ENCODE measurements around the gene BORCS6. TPM values are rescaled to one million over a fixed set of nuclear protein-coding genes. Genes with fewer than 3 reads are reported as not detected.

Gene BORCS6
- total and polyA plus RNA-seq, 4 donors, result 4.1 to 6.8 (median 5.7) TPM

- no peak for TF ChIP-seq JUND (IDR thresholded peaks at IDR 0.05)
- TF ChIP-seq GABPA (IDR thresholded peaks at IDR 0.05 in 1 of 2, conservative IDR thresholded peaks at IDR 0.05 in 1 of 2), result no peak
- TF ChIP-seq MAX (IDR thresholded peaks at IDR 0.05), result no peak
- no peak for TF ChIP-seq HNF4A (conservative IDR thresholded peaks at IDR 0.05)
- no peak for TF ChIP-seq FOXA1 (IDR thresholded peaks at IDR 0.05)
- TF ChIP-seq ZBTB33 (IDR thresholded peaks at IDR 0.05), result no peak
- TF ChIP-seq EGR1 (IDR thresholded peaks at IDR 0.05; ENCODE audit: low read depth in 2 of 2), result no peak
- TF ChIP-seq ATF3 (IDR thresholded peaks at IDR 0.05), result no peak
- TF ChIP-seq CTCF (IDR thresholded peaks at IDR 0.05; ENCODE audit: low read depth, low read length, missing input control), result no peak
- TF ChIP-seq TAF1 (conservative IDR thresholded peaks at IDR 0.05), result no peak
- no peak for TF ChIP-seq REST (IDR thresholded peaks at IDR 0.05)
- TF ChIP-seq NR2F2 (IDR thresholded peaks at IDR 0.05), result no peak
- TF ChIP-seq RXRA (IDR thresholded peaks at IDR 0.05), result no peak
- TF ChIP-seq YY1 (IDR thresholded peaks at IDR 0.05), result no peak
- no peak for TF ChIP-seq FOXA2 (IDR thresholded peaks at IDR 0.05)
- no peak for TF ChIP-seq SP1 (IDR thresholded peaks at IDR 0.05)
- no peak for TF ChIP-seq HNF4G (IDR thresholded peaks at IDR 0.05)
- TF ChIP-seq RAD21 (IDR thresholded peaks at IDR 0.05), result no peak
- DNase-seq (ENCODE audit: low spot score), result no peak
- Histone ChIP-seq H3K27ac (ENCODE audit: low read depth in 1 of 2, low read length in 2 of 2) (no peak overlapping the region), H3K4me1 (ENCODE audit: control insufficient read depth in 4 of 4, insufficient read depth in 4 of 4, low read length in 3 of 4) (peaks cover 10 to 25% (median 18%) of the 10 kb centered on the region in 4 donors), H3K36me3 (ENCODE audit: control insufficient read depth in 4 of 4, insufficient read depth in 3 of 4, low read depth in 1 of 4, low read length in 3 of 4) (peaks cover 48 to 73% (median 61%) of the 10 kb centered on the region in 4 donors), H3K27me3 (ENCODE audit: control insufficient read depth in 4 of 4, insufficient read depth in 4 of 4, low read length in 3 of 4) (no peaks in the 10 kb centered on the region), H3K4me3 (ENCODE audit: low read depth in 1 of 3, low read length in 3 of 3) (no peak overlapping the region), H3K9me3 (ENCODE audit: control insufficient read depth in 4 of 4, low read length in 3 of 4) (no peaks in the 10 kb centered on the region), H3K9ac (ENCODE audit: low read depth in 1 of 2, low read length in 2 of 2) (no peak overlapping the region)
- WGBS, result 95% methylated on average over 13 of the region's 13 CpGs
Observed at GRCh38 chr17:8147805-8148404, 42.1 kb downstream of the BORCS6 start.

All from liver (tissue), 9 donors.